ENCODE results near the gene GOLGA6L26. TPM values are rescaled to one million over a fixed set of nuclear protein-coding genes. Genes with fewer than 3 reads are reported as not detected.
"Not testable (repeated sequence)": the region's sequence is repeated elsewhere in the genome, so short reads cannot be mapped to it uniquely, and the experiment has no call there.

Gene GOLGA6L26
- total RNA-seq, 1 donor from 2014 or later, result not detected

DNA sequence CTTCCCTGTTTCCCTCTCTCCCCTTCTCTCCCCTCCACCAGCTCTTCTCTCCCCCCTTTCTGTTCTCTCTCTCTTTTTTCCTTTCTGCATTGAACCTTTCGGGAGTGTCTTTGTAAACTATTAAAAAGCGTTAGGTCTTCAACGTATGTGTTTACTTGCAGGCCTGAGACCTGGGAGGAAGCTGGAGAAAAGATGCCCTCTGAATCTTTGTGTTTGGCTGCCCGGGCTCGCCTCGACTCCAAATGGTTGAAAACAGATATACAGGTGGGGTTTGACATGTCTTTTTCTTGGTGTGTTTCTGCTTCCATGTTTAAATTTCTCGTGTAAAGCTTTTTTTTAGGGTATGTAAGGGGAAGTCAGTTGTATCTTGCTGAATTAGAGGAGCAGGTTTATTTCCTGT is 29.7 kb downstream of the GOLGA6L26 start:
- peak overlapping the region; percentile 56 for H3K4me3 ChIP-seq (ENCODE audit: low read depth, low read length)
- not testable (repeated sequence) for DNase-seq (ENCODE audit: low read depth)

DNA sequence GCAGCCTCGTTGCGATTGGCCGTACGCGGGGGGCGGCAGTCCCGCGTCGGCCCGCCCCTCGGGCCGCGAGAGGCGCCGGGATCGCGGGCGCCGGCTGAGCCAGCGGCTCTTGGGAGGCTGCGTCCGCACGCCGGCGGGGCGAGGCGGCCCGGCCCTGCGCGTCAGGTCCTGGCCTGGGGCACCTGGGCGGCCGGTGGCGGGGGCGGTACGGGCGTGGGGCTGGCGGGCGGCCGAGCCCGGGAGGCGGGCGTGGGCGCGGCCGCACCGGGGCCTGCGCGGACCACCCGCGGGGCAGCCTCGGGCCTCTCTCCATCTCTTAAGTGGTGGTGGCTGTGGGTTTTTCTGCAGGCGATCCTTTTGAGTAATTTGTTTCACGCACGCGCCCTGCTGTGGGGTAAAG is 30.3 kb downstream of the GOLGA6L26 start:
- peak overlapping the region; percentile 56 for H3K4me3 ChIP-seq (ENCODE audit: low read depth, low read length)
- DNase-seq (ENCODE audit: low read depth), result not testable (repeated sequence)

DNA sequence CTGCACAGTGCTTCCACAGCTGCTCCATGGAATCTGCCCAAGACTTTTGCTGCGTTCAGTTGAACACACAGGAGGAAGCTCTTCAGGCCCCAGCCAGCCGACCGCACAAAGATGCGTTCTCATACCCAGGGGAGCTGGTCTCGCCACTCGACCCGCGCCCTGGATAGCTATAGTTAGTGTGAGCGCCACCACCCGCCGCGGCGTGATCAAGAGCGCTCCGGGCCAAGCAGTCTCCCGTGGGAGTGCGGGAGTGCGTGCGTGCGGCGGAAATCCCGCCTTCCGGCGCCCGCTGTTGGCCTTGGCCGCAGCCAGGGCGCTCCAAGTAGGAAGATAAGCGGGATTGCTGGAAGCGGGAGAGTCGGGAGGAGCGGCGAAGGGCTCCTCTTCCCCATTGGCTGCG is 30.8 kb downstream of the GOLGA6L26 start:
- H3K4me3 ChIP-seq (ENCODE audit: low read depth, low read length), result peak overlapping the region; percentile 34
- DNase-seq (ENCODE audit: low read depth), result not testable (repeated sequence)

Other genes starting within 250 kb of the GOLGA6L26 start
- not detected in 2 replicates for gene GOLGA6L1, start 197.4 kb downstream of the GOLGA6L26 start, total RNA-seq
- gene GOLGA8S, start 20.6 kb upstream of the GOLGA6L26 start, total RNA-seq, result not detected in 2 replicates
- not detected in 2 replicates for gene GOLGA6L2, start 113.0 kb upstream of the GOLGA6L26 start, total RNA-seq
- gene MKRN3, start 231.5 kb upstream of the GOLGA6L26 start, total RNA-seq, result 0.81 TPM in 1 of 2 replicates, not detected in the other